Body of pancreas (tissue), 4 donors: Measurements from ENCODE around the gene KANK3. TPM values are rescaled to one million over a fixed set of nuclear protein-coding genes. Genes with fewer than 3 reads are reported as not detected.
"Not testable (repeated sequence)": the region's sequence is repeated elsewhere in the genome, so short reads cannot be mapped to it uniquely, and the experiment has no call there.

Experiments used
- ATAC-seq: fragments of 150-250 bp; one replicate; pipeline ENCODE4 v1.9.1; 2016
- DNase-seq, 4 donors: peaks; one replicate each; pipeline ENCODE4 v3.0.0-alpha.2; 2019
- H3K27ac ChIP-seq, 4 donors: fragments of 200-600 bp; sonication (generic); 1 replicate in 3 of 4; 2 replicates in 1 of 4; pipeline versions ENCODE4 v1.5.1 to v1.6.1; 2016 to 2019; ENCODE audit warnings: mild to moderate bottlenecking in 1 of 4, mixed read lengths in 1 of 4, moderate library complexity in 1 of 4
- H3K27me3 ChIP-seq, 2 donors: fragments of 200-600 bp; sonication (generic); one replicate each; pipeline ENCODE4 v1.6.0; 2016; ENCODE audit warnings: mild to moderate bottlenecking in 1 of 2
- H3K36me3 ChIP-seq, 2 donors: fragments of 200-600 bp; sonication (generic); replicated peaks in 1 of 2; 2 replicates each; pipeline ENCODE4 v1.5.1; 2016; ENCODE audit warnings: low read depth in 2 of 2; ENCODE audit not compliant: insufficient read depth in 1 of 2
- H3K4me1 ChIP-seq: fragments of 200-600 bp; sonication (generic); one replicate; pipeline ENCODE4 v1.6.0; 2016
- H3K4me3 ChIP-seq, 2 donors: fragments of 200-600 bp; sonication (generic); 1 replicate in 1 of 2; 2 replicates in 1 of 2; pipeline ENCODE4 v1.5.1; 2016 to 2019
- H3K9me3 ChIP-seq, 3 donors: fragments of 200-600 bp; sonication (generic); 1 replicate in 2 of 3; 2 replicates in 1 of 3; pipeline ENCODE4 v1.5.1; 2016
- CTCF ChIP-seq, 7 experiments: fragments of 450-650 bp in 4 of 7; fragments of 200-600 bp in 3 of 7; sonication (generic) in 3 of 7; IDR thresholded peaks; one replicate each; pipeline ENCODE4 v1.5.1; 2016 to 2019; ENCODE audit warnings: antibody characterized with exemption in 7 of 7
- POLR2A ChIP-seq, 3 donors: fragments of 450-650 bp; IDR thresholded peaks; one replicate each; pipeline ENCODE4 v1.6.1; 2016; ENCODE audit warnings: antibody characterized with exemption in 3 of 3, mild to moderate bottlenecking in 2 of 3
- WGBS, 2 donors: methylation state at CpG; one replicate each; pipeline ENCODE4 v1.1.5; 2017; 5-methylcytosine and 5-hydroxymethylcytosine counted together
- intact Hi-C: fragments of 100-400 bp; cut with DNase I; formaldehyde crosslinking; loops from one replicate; pipeline ENCODE4 v1.15.1; 2023
- microRNA-seq, 2 donors: library from miRNA; unstranded; fragments of <30 nt; microRNA quantifications; one replicate each; pipeline ENCODE4, GENCODE V29; 2016; ENCODE audit warnings: borderline number of aligned reads in 2 of 2, borderline replicate concordance in 2 of 2
- small RNA-seq: library from RNA; depleted of rRNA; stranded (forward); fragments of <200 nt; gene quantifications from one replicate; pipeline ENCODE3, GENCODE V24; 2016
- total RNA-seq, 2 donors: library from RNA; depleted of rRNA; stranded (reverse); fragments of >200 nt; gene quantifications; one replicate each; pipeline ENCODE4 v1.1.0, GENCODE V29; 2016

KANK3 gene
- total RNA-seq, 2 donors from 2014 or later, result 9.1 to 25.7 TPM

DNA sequence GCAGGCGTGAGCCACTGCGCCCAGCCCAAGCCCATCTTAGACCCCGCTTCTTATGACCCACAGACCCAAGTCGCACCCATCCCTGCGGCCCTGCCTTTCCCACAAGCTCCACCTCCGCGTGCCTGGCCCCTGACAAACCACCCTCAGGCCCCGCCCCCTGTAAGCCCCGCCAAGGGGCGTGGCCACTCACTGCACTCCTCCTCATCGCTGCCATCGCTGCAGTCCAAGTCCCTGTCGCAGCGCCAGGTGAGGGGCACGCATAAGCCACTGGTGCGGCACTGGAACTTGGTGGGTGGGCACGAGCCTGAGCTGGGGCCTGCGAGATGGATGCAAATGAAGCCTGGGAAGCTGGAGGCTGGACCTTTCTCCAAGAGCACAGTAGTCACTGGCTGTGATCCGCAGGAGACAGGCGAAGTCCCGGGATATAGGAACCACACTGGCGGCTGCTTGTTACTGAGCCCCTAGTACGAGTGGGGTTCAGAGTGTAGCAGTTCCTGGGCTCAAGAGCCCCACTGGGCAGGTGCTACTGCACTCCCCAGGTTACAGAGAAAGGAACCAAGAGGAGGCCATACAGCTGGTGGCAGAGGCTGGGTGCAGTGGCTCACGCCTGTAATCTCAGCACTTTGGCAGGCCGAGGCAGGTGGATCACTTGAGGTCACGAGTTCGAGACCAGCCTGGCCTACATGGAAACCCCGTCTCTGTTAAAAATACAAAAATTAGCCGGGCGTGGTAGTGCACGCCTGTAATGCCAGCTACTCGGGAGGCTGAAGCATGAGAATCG, 38.0 kb downstream of the KANK3 start:
- TF ChIP-seq CTCF (IDR thresholded peaks at IDR 0.05) (no peak), POLR2A (IDR thresholded peaks at IDR 0.05) (no peak)
- Histone ChIP-seq H3K9me3 (no peaks in the 10 kb centered on the region), H3K36me3 (no peaks in the 10 kb centered on the region), H3K4me3 (no peak overlapping the region), H3K4me1 (peaks cover 22% of the 10 kb centered on the region), H3K27ac (no peak overlapping the region), H3K27me3 (no peaks in the 10 kb centered on the region)
- 80 to 91% methylated on average over 18 to 32 of the region's 33 CpGs for WGBS, 2 donors
- DNase-seq (peak in 3 of 4 donors; percentile 2 to 17 (median 15)), ATAC-seq (no peak)
- intact Hi-C loops, result no loop called here

- no peak overlapping the region for H3K4me3 ChIP-seq
- TF ChIP-seq POLR2A (IDR thresholded peaks at IDR 0.05) (no peak), CTCF (IDR thresholded peaks at IDR 0.05) (no peak)
- DNase-seq, result peak in 2 of 4 donors; percentile 0 to 4
- H3K4me1 ChIP-seq, result peaks cover 8% of the 10 kb centered on the region
- no peaks in the 10 kb centered on the region for H3K9me3 ChIP-seq
- no peaks in the 10 kb centered on the region for H3K27me3 ChIP-seq
- intact Hi-C loops, result no loop called here
- no peak for ATAC-seq
- H3K36me3 ChIP-seq, result no peaks in the 10 kb centered on the region
- 84 to 87% methylated on average over 7 of the region's 7 CpGs for WGBS, 2 donors
- no peak overlapping the region for H3K27ac ChIP-seq
These were observed 40.3 kb downstream of the KANK3 start for GRCh38 chr19:8302734-8303133.

DNA sequence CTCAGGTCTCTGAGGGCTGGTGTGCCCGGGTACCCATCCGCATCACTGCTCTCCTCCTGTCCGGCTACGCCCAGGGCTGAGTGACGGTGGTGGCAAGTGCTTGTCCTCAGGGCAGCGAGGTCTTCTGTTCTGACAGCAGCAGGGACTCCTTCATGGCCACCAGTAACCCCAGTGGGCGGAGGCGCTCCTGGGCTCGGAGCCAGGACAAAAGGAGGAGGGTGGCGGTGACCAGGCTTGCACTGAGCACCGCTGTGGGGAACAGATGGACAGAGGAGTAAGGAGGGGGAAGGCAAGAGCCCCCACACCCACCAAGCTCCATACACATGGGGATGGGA, 40.7 kb downstream of the KANK3 start:
- H3K9me3 ChIP-seq, result no peaks in the 10 kb centered on the region
- intact Hi-C loops, result no loop called here
- WGBS, 2 donors, result 78 to 83% methylated on average over 2 to 11 of the region's 11 CpGs
- DNase-seq (peak in 3 of 4 donors; percentile 10 to 18 (median 15)), ATAC-seq (no peak)
- H3K4me1 ChIP-seq, result peaks cover 4% of the 10 kb centered on the region
- no peaks in the 10 kb centered on the region for H3K36me3 ChIP-seq
- no peak overlapping the region for H3K4me3 ChIP-seq
- TF ChIP-seq CTCF (IDR thresholded peaks at IDR 0.05) (no peak), POLR2A (IDR thresholded peaks at IDR 0.05) (no peak)
- H3K27ac ChIP-seq, result no peak overlapping the region
- no peaks in the 10 kb centered on the region for H3K27me3 ChIP-seq

GRCh38 chr19:8291337-8291736, 51.7 kb downstream of the KANK3 start:
- DNase-seq, H3K27ac ChIP-seq, H3K36me3 ChIP-seq, H3K4me1 ChIP-seq, H3K9me3 ChIP-seq, ATAC-seq, H3K4me3 ChIP-seq, H3K27me3 ChIP-seq, intact Hi-C loops: not testable (repeated sequence)
- WGBS, 2 donors, result no CpG with 5 or more reads among the region's 9 CpGs

DNA sequence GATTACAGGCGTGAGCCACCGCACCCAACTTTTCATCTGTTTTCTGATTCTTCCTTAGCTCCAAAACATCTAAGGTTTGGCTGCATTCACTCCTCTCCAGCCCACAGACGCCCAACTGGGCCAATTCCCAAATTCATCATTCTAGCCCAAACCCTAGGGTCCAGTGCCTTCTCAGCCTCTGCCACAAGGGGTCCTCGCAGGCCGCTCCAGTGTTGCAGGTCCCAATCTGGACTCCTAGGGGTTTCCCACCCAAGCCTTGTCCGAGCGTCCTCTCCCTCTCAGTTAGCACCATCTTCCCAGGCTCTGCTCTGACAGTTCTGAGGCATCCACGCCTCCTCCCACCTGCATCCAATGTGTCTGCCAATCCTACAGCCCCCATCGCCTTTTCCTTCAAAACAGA, 66.6 kb downstream of the KANK3 start:
- H3K4me3 ChIP-seq, intact Hi-C loops, H3K36me3 ChIP-seq, DNase-seq, H3K27me3 ChIP-seq, H3K9me3 ChIP-seq, H3K27ac ChIP-seq, H3K4me1 ChIP-seq: not testable (repeated sequence)
- WGBS, 2 donors, result no CpG with 5 or more reads among the region's 9 CpGs
- ATAC-seq, result peak; percentile 33

Small RNAs within 50 kb of the gene (microRNA-seq; reads per million reads assigned to microRNA genes)
- gene MIR4999, result 2.2 to 4.2 reads per million in 2 donors

Small RNAs within 50 kb of the gene (small RNA-seq; reads per million reads assigned to genes)
- not detected for gene MIR4999

Other genes with a start within 250 kb of the KANK3 start
- under 1 TPM in 1 of 2 donors, not detected in 1; 0.26 TPM for gene FBN3, start 193.7 kb downstream of the KANK3 start, total RNA-seq
- 10 to 100 TPM; 53.1 to 87.4 TPM for gene CERS4, start 133.9 kb downstream of the KANK3 start, total RNA-seq
- gene CD320, start 34.9 kb downstream of the KANK3 start, total RNA-seq, result 10 to 100 TPM; 34.0 to 41.2 TPM
- gene NDUFA7, start 21.9 kb downstream of the KANK3 start, total RNA-seq, result 1 to 10 TPM; 4.3 to 6.7 TPM
- 100 to 1,000 TPM; 322 to 334 TPM for gene RPS28, start 21.8 kb downstream of the KANK3 start, total RNA-seq
- gene ANGPTL4, start 20.9 kb upstream of the KANK3 start, total RNA-seq, result 100 to 1,000 TPM in 1 of 2 donors, 10 to 100 TPM in 1; 68.7 to 110 TPM
- gene RAB11B, start 47.1 kb upstream of the KANK3 start, total RNA-seq, result 10 to 100 TPM; 47.7 to 50.4 TPM
- 10 to 100 TPM; 32.9 to 35.9 TPM for gene MARCHF2, start 70.0 kb upstream of the KANK3 start, total RNA-seq
- 100 to 1,000 TPM in 1 of 2 donors, 10 to 100 TPM in 1; 64.9 to 146 TPM for gene HNRNPM, start 101.7 kb upstream of the KANK3 start, total RNA-seq
- gene PRAM1, start 159.4 kb upstream of the KANK3 start, total RNA-seq, result under 1 TPM; 0.26 to 0.33 TPM
- gene ZNF414, start 170.9 kb upstream of the KANK3 start, total RNA-seq, result 10 to 100 TPM; 25.4 to 34.2 TPM
- 1 to 10 TPM; 2.0 to 8.0 TPM for gene MYO1F, start 234.2 kb upstream of the KANK3 start, total RNA-seq